Left lobe of liver (tissue), 2 donors: Measurements from ENCODE around the gene COX10. TPM values are rescaled to one million over a fixed set of nuclear protein-coding genes. Genes with fewer than 3 reads are reported as not detected.
"Not testable (repeated sequence)": the region's sequence is repeated elsewhere in the genome, so short reads cannot be mapped to it uniquely, and the experiment has no call there.

Experiments used
- ATAC-seq: fragments of 200-7000 bp; cut with Tn5 transposase; one replicate; pipeline ENCODE4 v1.9.1; 2020; ENCODE audit warnings: mild to moderate bottlenecking, moderate library complexity
- DNase-seq: peaks from one replicate; pipeline ENCODE4 v3.0.0-alpha.2; 2020; ENCODE audit warnings: low spot score
- total RNA-seq: library from RNA; stranded (reverse); gene quantifications from one replicate; pipeline ENCODE4 v1.2.1, GENCODE V29; 2021
- donor health status: DM: no; HTN: no; CAD: no; lungs with moderate emphysema.
- donor health status: DM: no; HTN: yes; CAD: no.

The COX10 gene
- total RNA-seq, 1 donor from 2014 or later, result 7.8 TPM

- DNase-seq (no peak), ATAC-seq (no peak)
Observed at GRCh38 chr17:14201988-14202380, 132.7 kb downstream of the COX10 start.

GRCh38 chr17:14202388-14203166 is 133.3 kb downstream of the COX10 start:
- DNase-seq, result no peak

GRCh38 chr17:14203388-14203787 is 134.1 kb downstream of the COX10 start:
- ATAC-seq (no peak), DNase-seq (no peak)

More at GRCh38 chr17:14202388-14203166, 133.3 kb downstream of the COX10 start:
- no peak for ATAC-seq

GRCh38 chr17:14204084-14204483 is 134.8 kb downstream of the COX10 start:
- DNase-seq (no peak), ATAC-seq (no peak)

GRCh38 chr17:14204546-14204945 is 135.2 kb downstream of the COX10 start:
- DNase-seq (no peak), ATAC-seq (no peak)

- no peak for ATAC-seq
- DNase-seq, result no peak
Observed at GRCh38 chr17:14205380-14205779, 136.1 kb downstream of the COX10 start.

GRCh38 chr17:14205992-14206461 is 136.7 kb downstream of the COX10 start:
- peak; percentile 97 for DNase-seq
- peak; percentile 92 for ATAC-seq

- DNase-seq (no peak), ATAC-seq (no peak)
Observed at GRCh38 chr17:14206891-14207290, 137.6 kb downstream of the COX10 start.

- no peak for DNase-seq
- no peak for ATAC-seq
Observed at GRCh38 chr17:14207791-14208190, 138.5 kb downstream of the COX10 start.

GRCh38 chr17:14209215-14209614 is 139.9 kb downstream of the COX10 start:
- DNase-seq, result peak; percentile 53

GRCh38 chr17:14211246-14211645 is 141.9 kb downstream of the COX10 start:
- no peak for DNase-seq

More at GRCh38 chr17:14209215-14209614, 139.9 kb downstream of the COX10 start:
- peak; percentile 42 for ATAC-seq

GRCh38 chr17:14211801-14212200 is 142.5 kb downstream of the COX10 start:
- ATAC-seq (peak; percentile 39), DNase-seq (no peak)

More at GRCh38 chr17:14211246-14211645, 141.9 kb downstream of the COX10 start:
- ATAC-seq, result no peak

- ATAC-seq, result no peak
Observed at GRCh38 chr17:14212401-14212800, 143.1 kb downstream of the COX10 start.

GRCh38 chr17:14214271-14214670 is 145.0 kb downstream of the COX10 start:
- ATAC-seq, result no peak

More at GRCh38 chr17:14212401-14212800, 143.1 kb downstream of the COX10 start:
- no peak for DNase-seq

GRCh38 chr17:14222611-14223010 is 153.3 kb downstream of the COX10 start:
- ATAC-seq, result no peak
- DNase-seq, result no peak

More at GRCh38 chr17:14214271-14214670, 145.0 kb downstream of the COX10 start:
- DNase-seq, result no peak

- DNase-seq (no peak), ATAC-seq (no peak)
Observed at GRCh38 chr17:14225254-14225980, 156.1 kb downstream of the COX10 start.

GRCh38 chr17:14227052-14227451 is 157.7 kb downstream of the COX10 start:
- ATAC-seq (no peak), DNase-seq (no peak)

GRCh38 chr17:14228903-14229302 is 159.6 kb downstream of the COX10 start:
- DNase-seq (no peak), ATAC-seq (no peak)

- DNase-seq, ATAC-seq: not testable (repeated sequence)
Observed at GRCh38 chr17:14231187-14231586, 161.9 kb downstream of the COX10 start.

- not testable (repeated sequence) for ATAC-seq, DNase-seq
Observed at GRCh38 chr17:14235047-14235446, 165.7 kb downstream of the COX10 start.

GRCh38 chr17:14236032-14236431 is 166.7 kb downstream of the COX10 start:
- not testable (repeated sequence) for DNase-seq
- ATAC-seq, result peak; percentile 23

- ATAC-seq, result peak; percentile 18
- DNase-seq, result not testable (repeated sequence)
Observed at GRCh38 chr17:14236762-14237161, 167.5 kb downstream of the COX10 start, which contains the start of gene CDRT15. Gene CDRT15, minus strand, starts transcription at chr17:14236862. Its CDS starts 29 bp downstream, at chr17:14236833.
